PC-9 (cell line): ENCODE data around the gene RUNX1.

Source experiments
- CTCF ChIP-seq: fragments of 200-600 bp; sonication (generic); conservative IDR thresholded peaks from 2 replicates; pipeline ENCODE4 v1.6.1; 2017; ENCODE audit warnings: mixed run types, antibody characterized with exemption, mild to moderate bottlenecking, moderate library complexity
- EZH2 ChIP-seq: fragments of 200-600 bp; sonication (generic); IDR thresholded peaks from 2 replicates; pipeline ENCODE4 v1.8.0; 2017; ENCODE audit warnings: antibody characterized with exemption, low read depth

GRCh38 chr21:34934350-34934749, 114.8 kb downstream of the RUNX1 start:
- TF ChIP-seq CTCF, result no peak
- no peak for TF ChIP-seq EZH2
